Measurements from ENCODE around the gene MEGF8. TPM values are rescaled to one million over a fixed set of nuclear protein-coding genes. Genes with fewer than 3 reads are reported as not detected.

MEGF8 gene
- total and polyA plus RNA-seq, 10 of the 15 experiments (the other 5 are each of a cell fraction or from before 2014, with no cell fraction given), result 0.43 to 12.8 (median 2.7) TPM

DNA sequence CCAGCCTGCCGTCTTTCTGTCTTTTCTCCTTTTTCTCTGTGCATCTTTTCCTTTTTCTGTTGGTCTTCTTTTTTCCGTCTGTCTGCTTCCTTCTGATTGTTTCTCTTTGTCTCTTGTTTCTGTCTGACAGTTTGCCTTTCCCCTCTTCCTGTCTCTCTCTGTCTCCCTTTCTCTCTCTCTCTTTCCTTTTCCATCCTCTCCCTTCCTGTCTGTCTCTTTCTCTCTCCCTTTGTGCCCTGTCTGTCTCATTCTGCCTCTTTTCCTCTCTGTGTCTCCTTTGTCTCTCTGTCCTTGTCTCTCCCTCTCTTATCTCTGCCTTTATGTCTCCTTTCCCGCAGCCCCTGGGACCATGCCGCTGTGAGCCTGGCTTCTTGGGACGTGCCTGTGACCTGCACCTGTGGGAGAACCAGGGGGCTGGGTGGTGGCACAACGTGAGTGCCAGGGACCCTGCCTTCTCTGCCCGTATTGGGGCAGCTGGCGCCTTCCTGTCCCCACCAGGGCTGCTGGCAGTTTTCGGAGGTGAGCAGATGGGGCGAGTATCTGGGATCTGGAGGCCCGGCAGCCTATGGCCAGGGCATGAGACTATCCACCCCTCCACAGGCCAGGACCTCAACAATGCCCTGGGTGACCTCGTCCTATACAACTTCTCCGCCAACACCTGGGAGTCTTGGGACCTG is 9.4 kb downstream of the MEGF8 start (continued):
- TF ChIP-seq HDAC2 (IDR thresholded peaks at IDR 0.05) (no peak), HDGF (IDR thresholded peaks at IDR 0.05) (no peak), BHLHE40 (IDR thresholded peaks at IDR 0.05; ENCODE audit: borderline replicate concordance in 1 of 2, low read depth in 2 of 2, low read length in 1 of 2) (no peak), STAT1 (conservative IDR thresholded peaks at IDR 0.05) (no peak), KDM1A (IDR thresholded peaks at IDR 0.05; ENCODE audit: borderline replicate concordance) (no peak), NR2F1 (conservative IDR thresholded peaks at IDR 0.05) (no peak), MEF2B (IDR thresholded peaks at IDR 0.05; ENCODE audit: partially characterized antibody, poor library complexity, severe bottlenecking) (no peak), SMAD1 (IDR thresholded peaks at IDR 0.05; ENCODE audit: low read depth, partially characterized antibody) (no peak), PML (IDR thresholded peaks at IDR 0.05; ENCODE audit: low read length) (no peak), SRF (IDR thresholded peaks at IDR 0.05; ENCODE audit: low read depth in 2 of 2, low read length in 2 of 2) (no peak), BCL3 (IDR thresholded peaks at IDR 0.05; ENCODE audit: borderline replicate concordance, insufficient read depth, low read depth, low read length, poor library complexity, severe bottlenecking) (no peak)
- TF ChIP-seq, protein P1, sequence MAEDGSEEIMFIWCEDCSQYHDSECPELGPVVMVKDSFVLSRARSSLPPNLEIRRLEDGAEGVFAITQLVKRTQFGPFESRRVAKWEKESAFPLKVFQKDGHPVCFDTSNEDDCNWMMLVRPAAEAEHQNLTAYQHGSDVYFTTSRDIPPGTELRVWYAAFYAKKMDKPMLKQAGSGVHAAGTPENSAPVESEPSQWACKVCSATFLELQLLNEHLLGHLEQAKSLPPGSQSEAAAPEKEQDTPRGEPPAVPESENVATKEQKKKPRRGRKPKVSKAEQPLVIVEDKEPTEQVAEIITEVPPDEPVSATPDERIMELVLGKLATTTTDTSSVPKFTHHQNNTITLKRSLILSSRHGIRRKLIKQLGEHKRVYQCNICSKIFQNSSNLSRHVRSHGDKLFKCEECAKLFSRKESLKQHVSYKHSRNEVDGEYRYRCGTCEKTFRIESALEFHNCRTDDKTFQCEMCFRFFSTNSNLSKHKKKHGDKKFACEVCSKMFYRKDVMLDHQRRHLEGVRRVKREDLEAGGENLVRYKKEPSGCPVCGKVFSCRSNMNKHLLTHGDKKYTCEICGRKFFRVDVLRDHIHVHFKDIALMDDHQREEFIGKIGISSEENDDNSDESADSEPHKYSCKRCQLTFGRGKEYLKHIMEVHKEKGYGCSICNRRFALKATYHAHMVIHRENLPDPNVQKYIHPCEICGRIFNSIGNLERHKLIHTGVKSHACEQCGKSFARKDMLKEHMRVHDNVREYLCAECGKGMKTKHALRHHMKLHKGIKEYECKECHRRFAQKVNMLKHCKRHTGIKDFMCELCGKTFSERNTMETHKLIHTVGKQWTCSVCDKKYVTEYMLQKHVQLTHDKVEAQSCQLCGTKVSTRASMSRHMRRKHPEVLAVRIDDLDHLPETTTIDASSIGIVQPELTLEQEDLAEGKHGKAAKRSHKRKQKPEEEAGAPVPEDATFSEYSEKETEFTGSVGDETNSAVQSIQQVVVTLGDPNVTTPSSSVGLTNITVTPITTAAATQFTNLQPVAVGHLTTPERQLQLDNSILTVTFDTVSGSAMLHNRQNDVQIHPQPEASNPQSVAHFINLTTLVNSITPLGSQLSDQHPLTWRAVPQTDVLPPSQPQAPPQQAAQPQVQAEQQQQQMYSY (CRISPR knock-in tag; IDR thresholded peaks at IDR 0.05), result no peak

All from GM12878 (cell line).